RWPE1 (cell line): Measurements from ENCODE around the gene MAP7D2.
"Not testable (repeated sequence)": the region's sequence is repeated elsewhere in the genome, so short reads cannot be mapped to it uniquely, and the experiment has no call there.

Experiments used
- CTCF ChIA-PET: fragments of 350-600 bp; sonication (Branson Sonifier 250); formaldehyde crosslinking; extraction: SDS; loops from one replicate; lab custom pipeline; 2021; lab: Yijun Ruan, JAX
- POLR2A ChIA-PET: fragments of 400-600 bp; formaldehyde crosslinking; extraction: SDS; loops from one replicate; lab custom pipeline; 2020; ENCODE audit warnings: antibody characterized with exemption; ENCODE audit not compliant: low non-redundant PET; lab: Yijun Ruan, JAX
- DNase-seq: peaks from one replicate; pipeline ENCODE4 v3.0.0; 2012; ENCODE audit warnings: low spot score
- H3K27ac ChIP-seq: fragments of 450-650 bp; 2 replicates; pipeline ENCODE4 v1.5.1; 2017
- CTCF ChIP-seq: fragments of 450-650 bp; conservative IDR thresholded peaks from 2 replicates; pipeline ENCODE4 v1.5.1; 2017; ENCODE audit warnings: low read depth, mild to moderate bottlenecking

MAP7D2 gene

DNA sequence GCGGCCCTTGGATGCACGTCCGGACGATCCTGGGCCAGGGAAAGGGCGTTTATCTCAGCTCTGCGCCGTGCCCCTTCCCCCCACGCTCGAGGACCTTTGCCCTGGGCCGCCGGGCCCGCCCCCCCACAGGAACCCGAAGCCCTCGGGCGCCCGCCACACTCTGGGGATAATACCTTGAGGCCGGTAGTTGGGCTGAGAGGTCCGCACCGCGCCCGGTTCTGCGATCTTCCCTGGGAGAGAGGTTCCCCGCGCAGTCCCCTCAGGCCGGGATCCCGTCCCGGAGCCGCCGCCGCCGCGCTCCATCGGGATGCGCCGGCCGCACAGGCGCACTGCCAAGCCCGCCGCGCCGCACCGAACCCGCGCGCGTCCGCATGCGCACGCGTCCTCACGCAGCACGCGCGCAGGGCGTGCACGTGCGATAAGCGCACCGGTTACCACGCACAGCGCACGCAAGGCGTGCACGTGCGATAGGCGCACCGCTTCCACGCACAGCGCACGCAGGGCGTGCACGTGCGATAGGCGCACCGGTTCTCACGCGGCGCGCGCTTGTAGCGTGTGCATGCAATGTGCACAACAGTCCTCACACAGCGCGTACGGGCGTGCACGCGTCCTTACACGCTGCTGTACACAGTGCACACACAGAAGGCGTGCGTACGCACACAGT, at the start of gene MAP7D2:
TSS of gene MAP7D2 (minus strand) at position 331 of the 664 bp plus-strand sequence. CDS start at position 303, 28 bp downstream.
- POLR2A ChIA-PET: no interaction called here
- CTCF ChIA-PET: interaction anchor here (0.6 kb wide), 1 partner anchor 23 kb away, joined by 6 read pairs; no protein-coding TSS in a partner anchor

GRCh38 chrX:20162516-20162915, 45.8 kb upstream of the MAP7D2 start:
- DNase-seq, POLR2A ChIA-PET, H3K27ac ChIP-seq, CTCF ChIA-PET: not testable (repeated sequence)

More for the DNA sequence above, at the start of gene MAP7D2:
- DNase-seq: no peak
- no peak for TF ChIP-seq CTCF
- H3K27ac ChIP-seq: no peak within 1 kb of the TSS

DNA sequence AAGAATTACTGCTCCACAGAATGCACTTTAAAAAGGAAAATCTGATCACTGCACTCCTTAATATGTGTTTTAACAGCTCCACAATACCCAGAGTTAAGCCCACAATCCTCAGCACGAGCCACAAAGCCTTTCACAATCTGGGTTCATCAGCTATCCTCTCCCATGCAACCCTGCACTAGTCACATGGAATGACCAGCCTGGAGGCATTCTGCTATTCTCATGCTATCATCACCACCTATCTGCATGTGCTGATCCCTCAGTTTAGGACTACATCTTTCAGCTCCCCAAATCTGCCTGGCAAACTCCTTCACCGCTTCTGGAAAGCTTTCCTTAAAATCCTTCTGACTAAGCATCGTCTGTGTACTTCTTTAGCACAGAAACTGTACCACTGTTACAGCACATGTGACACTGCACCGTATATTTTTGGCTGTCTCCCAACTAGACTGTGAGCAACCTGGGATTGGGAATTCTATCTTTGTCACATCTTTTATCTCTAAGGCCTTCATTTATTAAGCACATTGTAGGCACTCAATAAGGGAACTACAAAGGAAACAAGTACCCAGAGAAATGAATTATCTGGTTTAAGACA, 43.2 kb upstream of the MAP7D2 start:
- ChIA-PET POLR2A (no interaction called here), CTCF (interaction anchor here (0.7 kb wide), 1 partner anchor 624 kb away, joined by 4 read pairs; no protein-coding TSS in a partner anchor)
- no peak overlapping the region for H3K27ac ChIP-seq
- no peak for TF ChIP-seq CTCF
- no peak for DNase-seq

DNA sequence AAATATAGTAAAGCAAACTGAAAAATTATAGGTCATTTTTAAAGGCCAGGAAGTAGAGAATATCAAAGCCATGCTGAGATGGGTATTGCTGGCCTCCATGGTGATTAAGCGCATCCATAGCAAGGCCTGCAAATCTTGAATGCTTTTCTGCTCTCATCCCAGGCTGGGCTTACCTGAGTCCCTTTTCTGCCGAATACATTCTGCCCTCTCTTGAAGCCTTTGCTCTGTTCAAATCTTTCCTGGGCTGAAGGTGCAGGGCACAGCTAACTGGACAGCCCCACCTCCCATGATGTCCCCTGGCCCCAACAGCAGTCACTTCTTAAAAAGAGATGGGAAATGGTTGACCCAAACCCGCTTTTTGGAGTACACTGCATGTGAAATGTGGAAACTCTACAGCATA, 35.0 kb upstream of the MAP7D2 start:
- CTCF ChIA-PET: no interaction called here

GRCh38 chrX:20149326-20149725, 32.6 kb upstream of the MAP7D2 start:
- no peak for DNase-seq
- POLR2A ChIA-PET: no interaction called here
- CTCF ChIA-PET: interaction anchor here (0.6 kb wide), 1 partner anchor 85 kb away, joined by 3 read pairs; no protein-coding TSS in a partner anchor
- no peak for TF ChIP-seq CTCF
- H3K27ac ChIP-seq: no peak overlapping the region

More for the DNA sequence above, 35.0 kb upstream of the MAP7D2 start:
- no peak for DNase-seq
- POLR2A ChIA-PET: no interaction called here
- H3K27ac ChIP-seq: no peak overlapping the region
- no peak for TF ChIP-seq CTCF

DNA sequence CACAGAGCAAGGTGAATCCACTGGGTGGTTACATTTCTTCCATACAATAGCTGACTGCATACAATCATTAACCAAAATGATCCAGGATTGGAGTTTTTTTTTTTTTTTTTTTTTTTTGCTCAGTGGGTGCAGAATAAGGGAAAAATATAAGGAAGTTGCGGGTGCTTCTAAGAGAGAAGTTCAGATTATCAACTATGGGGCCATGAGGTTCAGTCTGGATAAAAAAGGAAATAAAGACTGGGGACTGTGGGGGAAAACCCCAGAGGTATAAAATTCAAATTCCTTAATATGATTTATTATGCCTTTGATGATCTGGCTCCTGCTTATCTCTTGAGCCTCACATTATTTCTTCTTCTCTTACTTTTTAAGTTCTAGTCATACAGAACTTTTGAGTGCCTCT, 30.9 kb upstream of the MAP7D2 start:
- no peak overlapping the region for H3K27ac ChIP-seq
- ChIA-PET CTCF (no interaction called here), POLR2A (no interaction called here)
- DNase-seq: no peak
- TF ChIP-seq CTCF: no peak

GRCh38 chrX:20144491-20144890, 27.8 kb upstream of the MAP7D2 start:
- CTCF ChIA-PET: no interaction called here
- no peak overlapping the region for H3K27ac ChIP-seq
- TF ChIP-seq CTCF: no peak
- POLR2A ChIA-PET: no interaction called here
- peak; percentile 15 for DNase-seq
